GM19463 (cell line): ENCODE results near the gene COL23A1.

Experiments
- ATAC-seq: cut with Tn5 transposase; IDR thresholded peaks from one replicate; pipeline ENCODE4 v1.9.1; 2021; ENCODE audit warnings: mild to moderate bottlenecking, moderate library complexity; ENCODE audit not compliant: unreplicated experiment

COL23A1 gene

GRCh38 chr5:178515776-178516503 lies 74.3 kb downstream of the COL23A1 start:
- ATAC-seq, result no peak

GRCh38 chr5:178514851-178515418 lies 75.3 kb downstream of the COL23A1 start:
- no peak for ATAC-seq

- ATAC-seq, result no peak
Measured at GRCh38 chr5:178511172-178511571, 79.0 kb downstream of the COL23A1 start.

GRCh38 chr5:178509491-178510057 lies 80.6 kb downstream of the COL23A1 start:
- no peak for ATAC-seq

GRCh38 chr5:178507151-178507932 lies 82.9 kb downstream of the COL23A1 start:
- no peak for ATAC-seq

- no peak for ATAC-seq
Measured at GRCh38 chr5:178505639-178506407, 84.4 kb downstream of the COL23A1 start.

- no peak for ATAC-seq
Measured at GRCh38 chr5:178504340-178504960, 85.7 kb downstream of the COL23A1 start.

GRCh38 chr5:178502401-178503100 lies 87.6 kb downstream of the COL23A1 start:
- ATAC-seq, result no peak

- ATAC-seq, result no peak
Measured at GRCh38 chr5:178499352-178499751, 90.8 kb downstream of the COL23A1 start.

GRCh38 chr5:178496642-178497041 lies 93.6 kb downstream of the COL23A1 start:
- ATAC-seq, result no peak

- no peak for ATAC-seq
Measured at GRCh38 chr5:178496214-178496613, 94.0 kb downstream of the COL23A1 start.

- no peak for ATAC-seq
Measured at GRCh38 chr5:178495706-178496105, 94.5 kb downstream of the COL23A1 start.

- no peak for ATAC-seq
Measured at GRCh38 chr5:178492278-178492677, 97.9 kb downstream of the COL23A1 start.

- no peak for ATAC-seq
Measured at GRCh38 chr5:178490935-178491652, 99.1 kb downstream of the COL23A1 start.

- no peak for ATAC-seq
Measured at GRCh38 chr5:178489271-178489976, 100.8 kb downstream of the COL23A1 start.

GRCh38 chr5:178488696-178489095 lies 101.5 kb downstream of the COL23A1 start:
- no peak for ATAC-seq

- no peak for ATAC-seq
Measured at GRCh38 chr5:178487911-178488600, 102.1 kb downstream of the COL23A1 start.
